NCI-H510A treated with DMSO at 0.1 percent for 48 hours (cell line): ENCODE data around the gene ATAD2B.

Experiments
- DNase-seq: peaks from one replicate; lab custom pipeline; 2025; lab: John Stamatoyannopoulos, UW

ATAD2B gene

DNA sequence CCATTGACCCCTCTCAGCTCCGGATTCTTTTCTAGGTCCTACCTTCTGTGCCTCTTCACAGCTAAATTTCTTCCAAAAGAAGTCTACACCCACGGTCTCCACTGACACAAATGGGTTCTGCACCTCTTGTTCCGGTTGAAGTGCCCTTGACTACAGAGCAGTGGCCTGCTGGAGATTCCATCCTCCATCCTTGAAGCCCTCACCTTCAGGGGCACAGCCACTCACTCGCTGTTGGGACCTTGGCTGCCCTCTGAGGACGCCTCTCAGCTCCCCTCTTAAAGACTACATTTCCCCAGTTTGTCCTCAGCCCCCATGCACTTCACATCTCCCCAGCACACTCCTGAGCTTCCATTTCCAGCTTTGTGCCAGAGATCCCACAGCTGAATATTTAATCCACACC lies 226.3 kb downstream of the ATAD2B start:
- DNase-seq = no peak

DNA sequence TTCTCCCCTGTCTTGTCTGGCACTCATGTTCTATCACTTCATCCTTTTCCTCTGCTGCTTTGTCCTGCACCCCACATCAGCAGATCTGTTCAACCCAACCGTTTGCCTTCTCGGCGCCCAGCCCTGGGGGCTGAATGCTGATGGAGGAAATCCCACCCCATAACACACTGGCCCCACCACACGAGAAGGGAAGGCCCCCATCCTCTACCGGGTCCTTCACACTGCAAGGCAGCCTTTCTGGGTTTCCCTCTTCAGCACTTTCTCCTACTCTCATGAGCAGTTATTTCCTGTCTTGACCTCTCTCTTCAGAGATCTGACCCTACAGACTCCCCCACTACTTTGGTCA lies 227.4 kb downstream of the ATAD2B start:
- no peak for DNase-seq

DNA sequence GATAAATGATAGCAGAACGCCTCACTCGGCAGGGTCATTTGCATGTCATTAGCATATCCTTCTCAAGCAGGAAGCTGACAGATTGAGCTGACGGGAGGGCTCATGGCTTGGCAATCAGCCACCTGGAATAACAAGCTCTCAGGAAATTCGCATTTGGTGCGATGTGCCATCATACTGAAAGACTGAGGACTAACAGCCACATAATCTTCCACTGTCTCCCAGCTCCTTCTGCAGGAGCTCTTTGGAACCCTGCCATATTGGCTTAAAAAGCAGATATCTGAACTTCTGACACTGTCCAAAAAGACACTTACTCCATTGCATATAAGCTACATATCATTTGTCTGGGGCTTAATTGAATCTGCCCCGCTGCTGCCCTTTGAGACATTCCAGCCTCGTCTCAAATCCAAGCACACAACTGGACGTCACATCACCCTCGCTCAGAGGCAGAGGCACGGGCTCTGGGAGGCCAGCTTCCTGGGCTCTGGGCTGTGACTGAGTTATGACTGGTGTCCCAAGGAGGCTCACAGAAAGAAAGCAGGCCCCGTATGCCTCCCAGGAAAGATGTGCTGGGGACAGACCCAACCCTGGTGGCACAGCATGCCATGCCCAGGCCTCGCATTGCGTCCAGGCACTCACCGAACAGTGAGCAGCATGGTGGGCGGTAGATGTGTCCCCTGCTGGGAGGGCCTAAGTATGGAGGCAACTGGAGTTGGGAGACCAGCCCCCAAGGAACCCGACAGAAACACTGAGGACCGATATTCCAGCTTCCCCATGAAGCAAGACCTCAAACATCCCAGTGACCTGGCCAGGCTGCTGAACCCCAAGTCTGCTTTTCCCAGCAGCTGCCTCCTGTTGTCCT lies 228.0 kb downstream of the ATAD2B start:
- no peak for DNase-seq
